Measurements from ENCODE around the gene OSBPL2. TPM values are rescaled to one million over a fixed set of nuclear protein-coding genes. Genes with fewer than 3 reads are reported as not detected.

Gene OSBPL2
- total RNA-seq, 1 experiment from 2014 or later: 36.9 TPM

DNA sequence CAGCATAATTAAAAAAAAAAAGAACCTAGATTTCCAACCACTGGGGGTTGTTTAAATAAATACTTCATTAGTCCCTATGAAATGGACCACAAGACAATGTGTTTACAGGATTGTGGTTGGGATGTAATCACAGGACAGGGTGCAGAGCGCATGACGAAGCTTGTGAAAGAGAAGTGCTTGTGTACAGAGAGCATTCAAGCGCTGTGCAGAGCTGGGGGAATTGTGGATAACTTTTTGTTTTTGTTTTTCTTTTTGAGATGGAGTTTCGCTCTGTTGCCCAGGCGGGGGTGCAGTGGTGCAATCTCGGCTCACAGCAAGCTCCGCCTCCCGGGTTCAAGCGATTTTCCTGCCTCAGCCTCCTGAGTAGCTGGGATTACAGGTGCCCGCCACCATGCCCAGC is 106.5 kb downstream of the OSBPL2 start:
- H3K4me1 ChIP-seq (ENCODE audit: control insufficient read depth in 1 of 2, insufficient read depth in 2 of 2, low read length in 2 of 2): peaks cover 0 to 2% of the 10 kb centered on the region in 2 experiments; a peak in 3 of 4 replicates
- peaks cover 22 to 43% of the 10 kb centered on the region in 2 experiments; a peak in 3 of 4 replicates for H3K36me3 ChIP-seq (ENCODE audit: control insufficient read depth in 1 of 2, insufficient read depth in 2 of 2, low read length in 2 of 2)
- RAD21 ChIA-PET (ENCODE audit: low non-redundant PET in 1 of 2, low total read pairs in 2 of 2, uncharacterized antibody in 2 of 2, unreplicated experiment in 2 of 2): no interaction called here
- H3K4me3 ChIP-seq (replicated peaks in 1 of 2; ENCODE audit: low read depth in 1 of 2, low read length in 2 of 2): no peak overlapping the region
- ATAC-seq (no peak), DNase-seq (ENCODE audit: low read depth, low spot score) (no peak)
- POLR2A ChIA-PET: no interaction called here
- no peak overlapping the region for H3K9ac ChIP-seq (ENCODE audit: low read length)
- intact Hi-C loops (cut with micrococcal nuclease): no loop called here
- H3K9me2 ChIP-seq (ENCODE audit: insufficient read depth): no peaks in the 10 kb centered on the region
- no peaks in the 10 kb centered on the region; the same call in 1 of the 2 replicates for H4K20me1 ChIP-seq (ENCODE audit: insufficient read depth)
- no peak overlapping the region for H3K4me2 ChIP-seq (ENCODE audit: low read length)
- peaks cover 5% of the 10 kb centered on the region; the same call in 1 of the 2 replicates for H3K79me2 ChIP-seq (ENCODE audit: insufficient read depth, low read length)
- no peak overlapping the region for H3K27ac ChIP-seq (ENCODE audit: low read depth, low read length)
- no TSS peak for BruUV-seq (replicated peaks)
- no peak for TF ChIP-seq SIN3A (IDR thresholded peaks at IDR 0.05; ENCODE audit: low read depth)
- TF ChIP-seq CBX3 (IDR thresholded peaks at IDR 0.05; ENCODE audit: low read depth): no peak
- TF ChIP-seq RAD21 (IDR thresholded peaks at IDR 0.05; ENCODE audit: low read depth): no peak
- no peak overlapping the region for H2AFZ ChIP-seq (ENCODE audit: low read depth, low read length, poor library complexity, severe bottlenecking)
- no peaks in the 10 kb centered on the region for H3K9me3 ChIP-seq (ENCODE audit: control insufficient read depth in 1 of 2, insufficient read depth in 1 of 2, low read depth in 1 of 2, low read length in 2 of 2)
- CTCF ChIA-PET: no interaction called here
- no peaks in the 10 kb centered on the region for H3K27me3 ChIP-seq (ENCODE audit: insufficient read depth, low read length)

Small RNA genes lying within 50 kb of the gene (microRNA-seq; reads per million reads assigned to microRNA genes)
- gene MIR4758 (ENCODE audit: borderline number of aligned reads): not detected

Other genes with a start within 250 kb of the OSBPL2 start
- gene TAF4, start 172.6 kb upstream of the OSBPL2 start, total RNA-seq (2021; ENCODE audit: unreplicated experiment): 26.8 TPM
- 51.3 TPM for gene LSM14B, start 116.0 kb upstream of the OSBPL2 start, total RNA-seq (2021; ENCODE audit: unreplicated experiment)
- 364 TPM for gene PSMA7, start 95.1 kb upstream of the OSBPL2 start, total RNA-seq (2021; ENCODE audit: unreplicated experiment)
- 28.1 TPM for gene SS18L1, start 94.8 kb upstream of the OSBPL2 start, total RNA-seq (2021; ENCODE audit: unreplicated experiment)
- gene MTG2, start 55.5 kb upstream of the OSBPL2 start, total RNA-seq (2021; ENCODE audit: unreplicated experiment): 43.3 TPM
- gene HRH3, start 18.2 kb upstream of the OSBPL2 start, total RNA-seq (2021; ENCODE audit: unreplicated experiment): not detected
- 158 TPM for gene ADRM1, start 64.5 kb downstream of the OSBPL2 start, total RNA-seq (2021; ENCODE audit: unreplicated experiment)
- 321 TPM for gene LAMA5, start 128.8 kb downstream of the OSBPL2 start, total RNA-seq (2021; ENCODE audit: unreplicated experiment)
- 2,488 TPM for gene RPS21, start 148.6 kb downstream of the OSBPL2 start, total RNA-seq (2021; ENCODE audit: unreplicated experiment)
- gene CABLES2, start 168.8 kb downstream of the OSBPL2 start, total RNA-seq (2021; ENCODE audit: unreplicated experiment): 8.9 TPM
- 0.59 TPM for gene RBBP8NL, start 189.0 kb downstream of the OSBPL2 start, total RNA-seq (2021; ENCODE audit: unreplicated experiment)
- not detected for gene GATA5, start 237.5 kb downstream of the OSBPL2 start, total RNA-seq (2021; ENCODE audit: unreplicated experiment)

Measured in HCT116 (cell line).